Common myeloid progenitor, CD34-positive (primary cell): ENCODE results near the gene MRGPRX2. TPM values are rescaled to one million over a fixed set of nuclear protein-coding genes. Genes with fewer than 3 reads are reported as not detected.

Source experiments
- CTCF ChIA-PET: fragments of 350-600 bp; sonication (Branson Sonifier 250); formaldehyde crosslinking; loops from one replicate; lab custom pipeline; 2021; ENCODE audit warnings: antibody characterized with exemption; lab: Charles Lee
- POLR2A ChIA-PET: fragments of 350-600 bp; sonication (Branson Sonifier 250); formaldehyde crosslinking; loops from one replicate; lab custom pipeline; 2021; ENCODE audit warnings: antibody characterized with exemption; lab: Charles Lee
- DNase-seq, 3 donors: peaks; one replicate each; pipeline versions ENCODE4 v3.0.0 to v3.0.0-alpha.2; 2013
- H3K27ac ChIP-seq, 2 experiments: 1 replicate in 1 of 2; 2 replicates in 1 of 2; pipeline ENCODE4 v1.7.0; 2013; ENCODE audit warnings: inconsistent platforms in 2 of 2, low read length in 2 of 2, mild to moderate bottlenecking in 2 of 2, low read depth in 1 of 2, moderate library complexity in 1 of 2; ENCODE audit not compliant: severe bottlenecking in 2 of 2, insufficient read depth in 1 of 2, poor library complexity in 1 of 2
- H3K27me3 ChIP-seq, 5 experiments: replicated peaks in 2 of 5; 1 replicate in 3 of 5; 2 replicates in 2 of 5; pipeline versions ENCODE4 v1.6.1 to v1.7.0; 2013; ENCODE audit warnings: low read length in 4 of 5, mild to moderate bottlenecking in 2 of 5, moderate library complexity in 2 of 5, inconsistent platforms in 1 of 5; ENCODE audit not compliant: insufficient read depth in 5 of 5, control insufficient read depth in 4 of 5
- H3K36me3 ChIP-seq, 4 experiments: 1 replicate in 2 of 4; 2 replicates in 2 of 4; pipeline versions ENCODE4 v1.6.1 to v1.7.0; 2013; ENCODE audit warnings: low read length in 3 of 4, control low read depth in 1 of 4, mild to moderate bottlenecking in 1 of 4; ENCODE audit not compliant: control insufficient read depth in 4 of 4, insufficient read depth in 4 of 4
- H3K4me1 ChIP-seq, 4 experiments: 1 replicate in 3 of 4; 2 replicates in 1 of 4; pipeline versions ENCODE4 v1.6.1 to v1.7.1; 2013; ENCODE audit warnings: low read length in 3 of 4, mild to moderate bottlenecking in 3 of 4, control low read depth in 1 of 4, inconsistent platforms in 1 of 4, moderate library complexity in 1 of 4; ENCODE audit not compliant: control insufficient read depth in 4 of 4, insufficient read depth in 4 of 4; ENCODE audit errors: control extremely low read depth in 1 of 4
- H3K4me3 ChIP-seq, 7 experiments: 1 replicate in 4 of 7; 2 replicates in 3 of 7; pipeline versions ENCODE4 v1.5.1 to v1.7.0; 2013; ENCODE audit warnings: mild to moderate bottlenecking in 7 of 7, low read length in 6 of 7, moderate library complexity in 6 of 7, inconsistent platforms in 2 of 7, low read depth in 2 of 7, control low read depth in 1 of 7; ENCODE audit not compliant: insufficient read depth in 4 of 7, control insufficient read depth in 1 of 7; ENCODE audit errors: extremely low read depth in 1 of 7
- H3K9me3 ChIP-seq, 5 experiments: 1 replicate in 4 of 5; 2 replicates in 1 of 5; pipeline versions ENCODE4 v1.6.1 to v1.7.1; 2013; ENCODE audit warnings: low read length in 4 of 5, mild to moderate bottlenecking in 2 of 5, inconsistent platforms in 1 of 5, low read depth in 1 of 5, moderate library complexity in 1 of 5; ENCODE audit not compliant: control insufficient read depth in 4 of 5, insufficient read depth in 2 of 5; ENCODE audit errors: control extremely low read depth in 1 of 5
- WGBS: methylation state at CpG from one replicate; pipeline ENCODE4 v1.1.5; 2013; ENCODE audit not compliant: insufficient coverage; 5-methylcytosine and 5-hydroxymethylcytosine counted together
- polyA plus RNA-seq: library from polyadenylated mRNA; unstranded; fragments of 120-200 nt; gene quantifications from one replicate; pipeline ENCODE4 v1.2.1, GENCODE V29; 2013

The MRGPRX2 gene
- polyA plus RNA-seq, result not detected

GRCh38 chr11:19060629-19061028 lies at the start of gene MRGPRX2:
Gene MRGPRX2, minus strand, starts transcription at chr11:19060717. Its CDS starts 4,315 bp downstream, at chr11:19056402.
- Histone ChIP-seq H3K27me3 (peaks cover 0 to 13% (median 0%) of the 10 kb centered on the region in 5 experiments), H3K4me1 (peaks cover 0 to 20% (median 8%) of the 10 kb centered on the region in 4 experiments), H3K4me3 (no peak within 1 kb of the TSS), H3K9me3 (no peaks in the 10 kb centered on the region), H3K27ac (no peak within 1 kb of the TSS), H3K36me3 (no peaks in the 10 kb centered on the region)
- ChIA-PET POLR2A (interaction anchor here (0.6 kb wide), 1 partner anchor 222 kb away, joined by 4 read pairs; no protein-coding TSS in a partner anchor), CTCF (interaction anchor here (1.1 to 4.0 kb wide), 4 partner anchors 10 to 493 kb away, joined by 3 to 22 read pairs (median 6); no protein-coding TSS in a partner anchor)
- DNase-seq, result peak; percentile 21 to 62 (median 49)
- WGBS, result 0% methylated on average over 4 of the region's 4 CpGs

DNA sequence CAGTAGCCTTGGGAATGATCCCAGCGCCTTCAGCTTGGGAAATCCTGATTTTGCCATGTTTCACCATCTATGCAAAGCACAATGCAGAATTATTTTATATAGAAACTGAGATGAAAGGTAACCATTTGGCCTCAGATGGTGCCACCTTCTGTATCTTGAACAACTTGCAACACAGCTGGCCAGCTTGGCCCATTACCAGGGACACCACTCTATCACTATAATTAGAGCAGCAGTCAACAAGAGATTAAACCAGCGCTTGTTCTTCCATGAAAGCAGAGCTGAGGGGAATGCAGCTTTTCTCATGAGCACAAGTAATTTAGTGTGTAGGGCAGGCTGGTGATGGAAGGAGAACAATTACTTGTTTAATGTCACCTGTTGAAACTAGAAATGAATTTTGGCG lies 49.8 kb upstream of the MRGPRX2 start:
- H3K27ac ChIP-seq, result no peak overlapping the region
- no peaks in the 10 kb centered on the region for H3K36me3 ChIP-seq
- ChIA-PET CTCF (interaction anchor here (1.1 to 1.2 kb wide), 3 partner anchors 9 to 42 kb away, joined by 3 to 4 read pairs (median 3); no protein-coding TSS in a partner anchor), POLR2A (no interaction called here)
- no peaks in the 10 kb centered on the region for H3K9me3 ChIP-seq
- no peaks in the 10 kb centered on the region for H3K27me3 ChIP-seq
- peaks cover 0 to 6% (median 5%) of the 10 kb centered on the region in 4 experiments for H3K4me1 ChIP-seq
- H3K4me3 ChIP-seq, result no peak overlapping the region
- WGBS, result 83% methylated on average over 2 of the region's 3 CpGs
- DNase-seq, result peak in 1 of 3 donors; percentile 30

- ChIA-PET POLR2A (no interaction called here), CTCF (interaction anchor here (1.4 to 1.5 kb wide), 2 partner anchors 35 to 447 kb away, joined by 3 read pairs; no protein-coding TSS in a partner anchor)
- H3K27ac ChIP-seq, result no peak overlapping the region
Observed at GRCh38 chr11:19107125-19107524, 46.6 kb upstream of the MRGPRX2 start.

GRCh38 chr11:19105011-19105410 lies 44.5 kb upstream of the MRGPRX2 start:
- Histone ChIP-seq H3K4me3 (no peak overlapping the region), H3K27me3 (peaks cover 0 to 3% (median 0%) of the 10 kb centered on the region in 5 experiments), H3K36me3 (no peaks in the 10 kb centered on the region), H3K27ac (no peak overlapping the region), H3K9me3 (no peaks in the 10 kb centered on the region), H3K4me1 (peaks cover 0 to 6% (median 5%) of the 10 kb centered on the region in 4 experiments)
- CTCF ChIA-PET, result interaction anchor here (1.4 kb wide), 1 partner anchor 16 kb away, joined by 5 read pairs; no protein-coding TSS in a partner anchor
- WGBS, result no CpG with 5 or more reads among the region's 1 CpG
- no peak for DNase-seq
- POLR2A ChIA-PET, result no interaction called here

More at GRCh38 chr11:19107125-19107524, 46.6 kb upstream of the MRGPRX2 start:
- 100% methylated on average over 1 of the region's 1 CpG for WGBS
- DNase-seq, result no peak
- peaks cover 0 to 3% (median 0%) of the 10 kb centered on the region in 5 experiments for H3K27me3 ChIP-seq
- H3K36me3 ChIP-seq, result no peaks in the 10 kb centered on the region
- peaks cover 0 to 6% (median 5%) of the 10 kb centered on the region in 4 experiments for H3K4me1 ChIP-seq
- no peak overlapping the region for H3K4me3 ChIP-seq
- H3K9me3 ChIP-seq, result no peaks in the 10 kb centered on the region

- Histone ChIP-seq H3K4me3 (no peak overlapping the region), H3K36me3 (no peaks in the 10 kb centered on the region), H3K27me3 (peaks cover 0 to 3% (median 0%) of the 10 kb centered on the region in 5 experiments), H3K27ac (no peak overlapping the region), H3K4me1 (no peaks in the 10 kb centered on the region), H3K9me3 (no peaks in the 10 kb centered on the region)
- no peak for DNase-seq
- WGBS, result no CpG with 5 or more reads among the region's 1 CpG
- ChIA-PET CTCF (interaction anchor here (0.7 to 1.4 kb wide), 2 partner anchors 10 to 14 kb away, joined by 3 read pairs; no protein-coding TSS in a partner anchor), POLR2A (no interaction called here)
Observed at GRCh38 chr11:19102521-19102900, 42.0 kb upstream of the MRGPRX2 start.

GRCh38 chr11:19101796-19102520 lies 41.4 kb upstream of the MRGPRX2 start:
- Histone ChIP-seq H3K27me3 (peaks cover 0 to 6% (median 0%) of the 10 kb centered on the region in 5 experiments), H3K36me3 (no peaks in the 10 kb centered on the region), H3K27ac (no peak overlapping the region), H3K4me3 (no peak overlapping the region), H3K4me1 (no peaks in the 10 kb centered on the region), H3K9me3 (no peaks in the 10 kb centered on the region)
- POLR2A ChIA-PET, result no interaction called here
- peak in 2 of 3 donors; percentile 18 to 21 for DNase-seq
- WGBS, result 100% methylated on average over 2 of the region's 4 CpGs
- CTCF ChIA-PET, result interaction anchor here (0.6 to 1.4 kb wide), 4 partner anchors 9 to 30 kb away, joined by 3 read pairs; no protein-coding TSS in a partner anchor
